HG02642 (cell line): ENCODE data around the gene ZNF557.
"Not testable (repeated sequence)": the region's sequence is repeated elsewhere in the genome, so short reads cannot be mapped to it uniquely, and the experiment has no call there.

Experiments
- ATAC-seq: cut with Tn5 transposase; IDR thresholded peaks from one replicate; pipeline ENCODE4 v1.9.1; 2021; ENCODE audit warnings: mild to moderate bottlenecking; ENCODE audit not compliant: unreplicated experiment, poor library complexity

The ZNF557 gene

GRCh38 chr19:7069042-7069903 is at the start of gene ZNF557:
Gene ZNF557 (plus strand): TSS chr19:7069703. CDS start chr19:7075075, 5,372 bp downstream.
- ATAC-seq: peak; percentile 95

- ATAC-seq: not testable (repeated sequence)
Observed at GRCh38 chr19:7021331-7021730, 48.2 kb upstream of the ZNF557 start, which contains the start of gene MBD3L2B. Gene MBD3L2B (minus strand): TSS chr19:7021431. CDS start chr19:7021397, 34 bp downstream.

- ATAC-seq: not testable (repeated sequence)
Observed at GRCh38 chr19:7028790-7029189, 40.7 kb upstream of the ZNF557 start.

- not testable (repeated sequence) for ATAC-seq
Observed at GRCh38 chr19:7030278-7030677, 39.2 kb upstream of the ZNF557 start, which contains the start of gene MBD3L5. Gene MBD3L5 (plus strand): TSS chr19:7030578. CDS start chr19:7030612, 34 bp downstream.

- not testable (repeated sequence) for ATAC-seq
Observed at GRCh38 chr19:7040079-7040478, 29.4 kb upstream of the ZNF557 start, which contains the start of gene MBD3L4. Gene MBD3L4 (minus strand): TSS chr19:7040179. CDS start chr19:7040144, 35 bp downstream.

GRCh38 chr19:7041563-7041962 is 27.9 kb upstream of the ZNF557 start:
- not testable (repeated sequence) for ATAC-seq

- ATAC-seq: not testable (repeated sequence)
Observed at GRCh38 chr19:7049021-7049420, 20.5 kb upstream of the ZNF557 start, which contains the start of gene MBD3L2. Gene MBD3L2 (plus strand): TSS chr19:7049321. CDS start chr19:7049374, 53 bp downstream.

- ATAC-seq: not testable (repeated sequence)
Observed at GRCh38 chr19:7051421-7051820, 18.1 kb upstream of the ZNF557 start.

- not testable (repeated sequence) for ATAC-seq
Observed at GRCh38 chr19:7052896-7053295, 16.6 kb upstream of the ZNF557 start.

GRCh38 chr19:7054635-7055368 is 14.7 kb upstream of the ZNF557 start:
- ATAC-seq: not testable (repeated sequence)

- ATAC-seq: not testable (repeated sequence)
Observed at GRCh38 chr19:7055679-7056078, 13.8 kb upstream of the ZNF557 start.

- ATAC-seq: not testable (repeated sequence)
Observed at GRCh38 chr19:7056371-7056770, 13.1 kb upstream of the ZNF557 start.

- ATAC-seq: not testable (repeated sequence)
Observed at GRCh38 chr19:7058576-7058975, 10.9 kb upstream of the ZNF557 start, which contains the start of gene MBD3L3. Gene MBD3L3 (minus strand): TSS chr19:7058676. CDS start chr19:7058605, 71 bp downstream.

GRCh38 chr19:7059977-7060376 is 9.5 kb upstream of the ZNF557 start:
- ATAC-seq: not testable (repeated sequence)

- ATAC-seq: no peak
Observed at GRCh38 chr19:7063339-7063738, 6.2 kb upstream of the ZNF557 start.

- no peak for ATAC-seq
Observed at GRCh38 chr19:7063764-7064418, 5.6 kb upstream of the ZNF557 start.

GRCh38 chr19:7067122-7067521 is 2.4 kb upstream of the ZNF557 start:
- ATAC-seq: not testable (repeated sequence)

- no peak for ATAC-seq
Observed at GRCh38 chr19:7067716-7068115, 1.8 kb upstream of the ZNF557 start.

- no peak for ATAC-seq
Observed at GRCh38 chr19:7068599-7068998, 904 bp upstream of the ZNF557 start.

GRCh38 chr19:7069904-7070226 is 362 bp downstream of the ZNF557 start:
- ATAC-seq: no peak
